Ishikawa (cell line): ENCODE data around the gene PARD6G.

Source experiments
- CEBPB ChIP-seq: IDR thresholded peaks from 2 replicates; pipeline ENCODE4 v1.6.1; 2012
- CREB1 ChIP-seq: IDR thresholded peaks from 2 replicates; pipeline ENCODE4 v1.6.1; 2012; ENCODE audit warnings: low read depth
- EGR1 ChIP-seq: IDR thresholded peaks from 2 replicates; pipeline ENCODE4 v1.6.1; 2012
- EP300 ChIP-seq: IDR thresholded peaks from 2 replicates; pipeline ENCODE4 v1.6.1; 2012; ENCODE audit warnings: borderline replicate concordance
- FOXM1 ChIP-seq: IDR thresholded peaks from 2 replicates; pipeline ENCODE4 v1.6.1; 2012; ENCODE audit warnings: low read depth, borderline replicate concordance
- MAX ChIP-seq: IDR thresholded peaks from 2 replicates; pipeline ENCODE4 v1.6.1; 2012
- NFIC ChIP-seq: IDR thresholded peaks from 2 replicates; pipeline ENCODE4 v1.6.1; 2012
- RAD21 ChIP-seq: IDR thresholded peaks from 2 replicates; pipeline ENCODE4 v1.6.1; 2012; ENCODE audit warnings: low read depth
- TAF1 ChIP-seq: IDR thresholded peaks from 2 replicates; pipeline ENCODE4 v1.6.1; 2012; ENCODE audit warnings: low read depth, mild to moderate bottlenecking
- TCF12 ChIP-seq: IDR thresholded peaks from 2 replicates; pipeline ENCODE4 v1.6.1; 2012; ENCODE audit warnings: low read depth
- TEAD4 ChIP-seq: IDR thresholded peaks from 2 replicates; pipeline ENCODE4 v1.6.1; 2012
- YY1 ChIP-seq: IDR thresholded peaks from 2 replicates; pipeline ENCODE4 v1.6.1; 2012; ENCODE audit warnings: low read depth
- ZBTB7A ChIP-seq: IDR thresholded peaks from 2 replicates; pipeline ENCODE4 v1.6.1; 2012; ENCODE audit warnings: low read depth
- TF ChIP-seq, protein P1 (sequence below): IDR thresholded peaks from 2 replicates; pipeline ENCODE4 v1.6.1; 2012; ENCODE audit warnings: low read depth, mild to moderate bottlenecking
- TF ChIP-seq, protein P2 (sequence below): IDR thresholded peaks from 2 replicates; pipeline ENCODE4 v1.6.1; 2012

Gene PARD6G

DNA sequence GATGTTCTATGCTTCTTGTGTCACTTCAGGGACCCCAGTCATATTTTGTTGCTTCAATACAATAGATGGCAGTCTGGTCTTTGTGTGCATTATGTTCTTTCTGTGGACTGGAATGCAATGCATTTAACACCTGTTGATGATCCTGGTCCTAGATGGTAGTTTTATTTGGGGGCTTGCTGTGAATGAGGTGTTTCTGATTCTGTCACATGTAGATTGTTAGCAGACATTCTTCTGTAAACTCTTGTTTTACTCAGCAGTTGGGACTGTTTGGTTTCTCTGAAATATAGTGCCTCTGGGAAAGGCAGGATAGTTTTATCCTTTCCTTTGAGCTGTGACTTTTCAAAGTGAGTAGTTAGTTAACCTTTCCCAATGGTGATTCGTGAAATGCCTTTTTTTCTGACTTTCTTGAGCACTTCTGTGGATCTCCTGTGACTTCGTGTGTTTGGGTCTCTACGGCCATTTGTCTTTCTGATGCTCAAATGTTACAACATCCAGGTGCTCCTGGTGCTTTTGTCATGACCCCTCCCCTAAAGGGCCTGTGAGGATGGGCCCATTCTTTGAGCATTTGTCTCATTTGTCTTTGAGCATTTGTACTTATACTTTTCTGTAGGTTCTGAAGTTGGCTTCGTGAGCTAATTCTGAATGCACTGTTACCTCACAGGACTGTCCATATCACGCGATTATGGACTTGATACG, 117.5 kb downstream of the PARD6G start:
- no peak for TF ChIP-seq TEAD4
- no peak for TF ChIP-seq CEBPB
- no peak for TF ChIP-seq EGR1
- TF ChIP-seq YY1, result no peak
- TF ChIP-seq, protein P1, sequence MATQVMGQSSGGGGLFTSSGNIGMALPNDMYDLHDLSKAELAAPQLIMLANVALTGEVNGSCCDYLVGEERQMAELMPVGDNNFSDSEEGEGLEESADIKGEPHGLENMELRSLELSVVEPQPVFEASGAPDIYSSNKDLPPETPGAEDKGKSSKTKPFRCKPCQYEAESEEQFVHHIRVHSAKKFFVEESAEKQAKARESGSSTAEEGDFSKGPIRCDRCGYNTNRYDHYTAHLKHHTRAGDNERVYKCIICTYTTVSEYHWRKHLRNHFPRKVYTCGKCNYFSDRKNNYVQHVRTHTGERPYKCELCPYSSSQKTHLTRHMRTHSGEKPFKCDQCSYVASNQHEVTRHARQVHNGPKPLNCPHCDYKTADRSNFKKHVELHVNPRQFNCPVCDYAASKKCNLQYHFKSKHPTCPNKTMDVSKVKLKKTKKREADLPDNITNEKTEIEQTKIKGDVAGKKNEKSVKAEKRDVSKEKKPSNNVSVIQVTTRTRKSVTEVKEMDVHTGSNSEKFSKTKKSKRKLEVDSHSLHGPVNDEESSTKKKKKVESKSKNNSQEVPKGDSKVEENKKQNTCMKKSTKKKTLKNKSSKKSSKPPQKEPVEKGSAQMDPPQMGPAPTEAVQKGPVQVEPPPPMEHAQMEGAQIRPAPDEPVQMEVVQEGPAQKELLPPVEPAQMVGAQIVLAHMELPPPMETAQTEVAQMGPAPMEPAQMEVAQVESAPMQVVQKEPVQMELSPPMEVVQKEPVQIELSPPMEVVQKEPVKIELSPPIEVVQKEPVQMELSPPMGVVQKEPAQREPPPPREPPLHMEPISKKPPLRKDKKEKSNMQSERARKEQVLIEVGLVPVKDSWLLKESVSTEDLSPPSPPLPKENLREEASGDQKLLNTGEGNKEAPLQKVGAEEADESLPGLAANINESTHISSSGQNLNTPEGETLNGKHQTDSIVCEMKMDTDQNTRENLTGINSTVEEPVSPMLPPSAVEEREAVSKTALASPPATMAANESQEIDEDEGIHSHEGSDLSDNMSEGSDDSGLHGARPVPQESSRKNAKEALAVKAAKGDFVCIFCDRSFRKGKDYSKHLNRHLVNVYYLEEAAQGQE, result no peak
- TF ChIP-seq, protein P2, sequence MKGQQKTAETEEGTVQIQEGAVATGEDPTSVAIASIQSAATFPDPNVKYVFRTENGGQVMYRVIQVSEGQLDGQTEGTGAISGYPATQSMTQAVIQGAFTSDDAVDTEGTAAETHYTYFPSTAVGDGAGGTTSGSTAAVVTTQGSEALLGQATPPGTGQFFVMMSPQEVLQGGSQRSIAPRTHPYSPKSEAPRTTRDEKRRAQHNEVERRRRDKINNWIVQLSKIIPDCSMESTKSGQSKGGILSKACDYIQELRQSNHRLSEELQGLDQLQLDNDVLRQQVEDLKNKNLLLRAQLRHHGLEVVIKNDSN, result no peak
- no peak for TF ChIP-seq EP300
- no peak for TF ChIP-seq NFIC
- TF ChIP-seq RAD21, result no peak
- no peak for TF ChIP-seq MAX
- TF ChIP-seq FOXM1, result no peak
- TF ChIP-seq TAF1, result no peak

GRCh38 chr18:80127635-80128034, 119.7 kb downstream of the PARD6G start:
- TF ChIP-seq ZBTB7A, result no peak
- no peak for TF ChIP-seq YY1
- no peak for TF ChIP-seq TAF1
- no peak for TF ChIP-seq NFIC
- TF ChIP-seq TEAD4, result no peak
- no peak for TF ChIP-seq CREB1
- no peak for TF ChIP-seq EP300
- TF ChIP-seq, protein P1, result no peak
- no peak for TF ChIP-seq CEBPB
- TF ChIP-seq EGR1, result no peak
- TF ChIP-seq, protein P2, result no peak
- TF ChIP-seq MAX, result no peak
- TF ChIP-seq RAD21, result no peak
- TF ChIP-seq TCF12, result no peak
- no peak for TF ChIP-seq FOXM1

DNA sequence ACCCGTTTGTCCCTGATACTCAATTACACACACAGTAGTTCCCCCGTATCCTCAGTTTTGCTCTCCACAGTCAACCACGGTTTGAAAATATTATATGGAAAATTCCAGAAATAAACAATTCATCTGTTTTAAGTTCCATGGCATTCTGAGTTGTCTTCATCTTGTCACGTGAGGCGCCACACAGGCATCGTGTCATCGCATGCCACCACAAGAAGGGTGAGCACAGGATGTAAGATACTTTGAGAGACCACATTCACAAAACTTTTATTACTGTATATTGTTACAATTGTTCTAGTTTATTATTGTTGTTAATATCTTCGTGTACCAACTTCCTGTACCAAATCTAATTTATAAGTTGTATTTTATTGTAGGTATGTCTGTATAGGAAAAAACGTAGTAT, 120.5 kb downstream of the PARD6G start:
- TF ChIP-seq EGR1 (no peak), CEBPB (no peak), EP300 (no peak), TCF12 (no peak), TEAD4 (no peak), RAD21 (no peak), CREB1 (no peak), FOXM1 (no peak), ZBTB7A (no peak)

DNA sequence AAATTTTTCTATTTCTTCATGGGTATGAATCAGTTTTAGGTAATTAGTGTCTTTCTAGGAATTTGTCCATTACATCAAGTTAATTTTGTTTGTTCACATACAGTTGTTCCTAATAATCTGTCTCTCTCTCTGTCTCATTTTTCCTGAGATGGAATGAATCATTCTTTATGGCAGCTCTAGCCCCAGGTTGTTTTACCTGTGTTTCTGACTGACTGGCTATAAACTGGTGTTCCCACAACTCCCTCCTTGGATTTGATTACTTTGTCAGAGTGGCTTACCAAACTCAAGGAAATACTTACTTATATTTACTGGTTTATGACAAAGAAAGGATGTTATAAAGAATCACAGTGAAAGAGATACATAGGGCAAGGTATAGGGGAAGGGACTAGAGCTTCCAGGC, 123.2 kb downstream of the PARD6G start:
- TF ChIP-seq MAX (no peak), YY1 (no peak), TEAD4 (no peak), NFIC (no peak), ZBTB7A (no peak), CEBPB (no peak), EGR1 (no peak)
- TF ChIP-seq, protein P2, result no peak

DNA sequence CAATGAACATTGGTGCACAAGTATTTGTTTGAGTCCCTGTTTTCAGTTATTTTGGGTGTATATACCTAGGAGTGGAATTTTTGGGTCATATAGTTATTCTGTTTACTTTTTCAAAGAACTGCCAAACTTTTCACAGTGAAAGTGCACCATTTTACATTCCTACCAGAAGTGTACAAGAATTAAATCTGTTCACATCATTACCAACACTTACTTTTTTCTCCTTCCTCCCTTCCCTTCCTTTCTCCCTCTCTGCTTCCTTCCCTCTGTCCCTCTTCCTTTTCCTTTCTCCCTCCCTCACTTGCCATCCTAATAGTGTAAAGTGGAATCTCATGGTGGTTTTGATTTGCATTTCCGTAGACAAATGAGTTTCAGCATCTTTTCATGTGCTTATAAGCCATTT, 126.4 kb downstream of the PARD6G start:
- TF ChIP-seq TAF1 (no peak), EGR1 (no peak), TCF12 (no peak), CREB1 (no peak)
- TF ChIP-seq, protein P2, result no peak
- TF ChIP-seq, protein P1, result no peak
